PC-9 (cell line): Measurements from ENCODE around the gene TGIF2.

Experiments used
- EZH2 ChIP-seq: fragments of 200-600 bp; sonication (generic); IDR thresholded peaks from 2 replicates; pipeline ENCODE4 v1.8.0; 2017; ENCODE audit warnings: antibody characterized with exemption, low read depth
- TF ChIP-seq, protein P1 (sequence below): fragments of 200-600 bp; sonication (generic); conservative IDR thresholded peaks from 2 replicates; pipeline ENCODE4 v1.6.1; 2017; ENCODE audit warnings: mixed run types, antibody characterized with exemption, mild to moderate bottlenecking, moderate library complexity

- TF ChIP-seq, protein P1, sequence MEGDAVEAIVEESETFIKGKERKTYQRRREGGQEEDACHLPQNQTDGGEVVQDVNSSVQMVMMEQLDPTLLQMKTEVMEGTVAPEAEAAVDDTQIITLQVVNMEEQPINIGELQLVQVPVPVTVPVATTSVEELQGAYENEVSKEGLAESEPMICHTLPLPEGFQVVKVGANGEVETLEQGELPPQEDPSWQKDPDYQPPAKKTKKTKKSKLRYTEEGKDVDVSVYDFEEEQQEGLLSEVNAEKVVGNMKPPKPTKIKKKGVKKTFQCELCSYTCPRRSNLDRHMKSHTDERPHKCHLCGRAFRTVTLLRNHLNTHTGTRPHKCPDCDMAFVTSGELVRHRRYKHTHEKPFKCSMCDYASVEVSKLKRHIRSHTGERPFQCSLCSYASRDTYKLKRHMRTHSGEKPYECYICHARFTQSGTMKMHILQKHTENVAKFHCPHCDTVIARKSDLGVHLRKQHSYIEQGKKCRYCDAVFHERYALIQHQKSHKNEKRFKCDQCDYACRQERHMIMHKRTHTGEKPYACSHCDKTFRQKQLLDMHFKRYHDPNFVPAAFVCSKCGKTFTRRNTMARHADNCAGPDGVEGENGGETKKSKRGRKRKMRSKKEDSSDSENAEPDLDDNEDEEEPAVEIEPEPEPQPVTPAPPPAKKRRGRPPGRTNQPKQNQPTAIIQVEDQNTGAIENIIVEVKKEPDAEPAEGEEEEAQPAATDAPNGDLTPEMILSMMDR = no peak
- no peak for TF ChIP-seq EZH2
These were observed 18.1 kb upstream of the TGIF2 start for GRCh38 chr20:36555248-36555647.
